CD4-positive, alpha-beta T cell treated with Interleukin-6 at 100 ng/mL for 8 hours (primary cell): ENCODE results near the gene TSPAN12.
"Not testable (repeated sequence)": the region's sequence is repeated elsewhere in the genome, so short reads cannot be mapped to it uniquely, and the experiment has no call there.

Experiments
- DNase-seq: peaks from one replicate; pipeline ENCODE4 v3.0.0-alpha.2; 2020; ENCODE audit warnings: mixed read lengths, low spot score

The TSPAN12 gene

GRCh38 chr7:120805636-120806388 is 52.1 kb downstream of the TSPAN12 start:
- DNase-seq, result peak; percentile 43

GRCh38 chr7:120802751-120803150 is 55.2 kb downstream of the TSPAN12 start:
- no peak for DNase-seq

- DNase-seq, result no peak
These were observed 58.0 kb downstream of the TSPAN12 start for GRCh38 chr7:120799813-120800475.

GRCh38 chr7:120799147-120799546 is 58.8 kb downstream of the TSPAN12 start:
- DNase-seq, result no peak

GRCh38 chr7:120797026-120797645 is 60.8 kb downstream of the TSPAN12 start:
- DNase-seq, result no peak

GRCh38 chr7:120794106-120794729 is 63.7 kb downstream of the TSPAN12 start:
- no peak for DNase-seq

- no peak for DNase-seq
These were observed 64.6 kb downstream of the TSPAN12 start for GRCh38 chr7:120793213-120793936.

GRCh38 chr7:120792861-120793130 is 65.1 kb downstream of the TSPAN12 start:
- DNase-seq, result no peak

- DNase-seq, result peak; percentile 34
These were observed 65.7 kb downstream of the TSPAN12 start for GRCh38 chr7:120792091-120792860.

- DNase-seq, result no peak
These were observed 72.8 kb downstream of the TSPAN12 start for GRCh38 chr7:120785095-120785494.

- no peak for DNase-seq
These were observed 74.2 kb downstream of the TSPAN12 start for GRCh38 chr7:120783721-120784120.

GRCh38 chr7:120783273-120783672 is 74.7 kb downstream of the TSPAN12 start:
- no peak for DNase-seq

- DNase-seq, result not testable (repeated sequence)
These were observed 76.0 kb downstream of the TSPAN12 start for GRCh38 chr7:120781924-120782323.

GRCh38 chr7:120780938-120781337 is 77.0 kb downstream of the TSPAN12 start:
- DNase-seq, result no peak

GRCh38 chr7:120780451-120780850 is 77.5 kb downstream of the TSPAN12 start:
- not testable (repeated sequence) for DNase-seq

- DNase-seq, result not testable (repeated sequence)
These were observed 78.9 kb downstream of the TSPAN12 start for GRCh38 chr7:120779078-120779477.

- DNase-seq, result no peak
These were observed 82.2 kb downstream of the TSPAN12 start for GRCh38 chr7:120775755-120776154.

- no peak for DNase-seq
These were observed 83.5 kb downstream of the TSPAN12 start for GRCh38 chr7:120774481-120774880.

- no peak for DNase-seq
These were observed 87.7 kb downstream of the TSPAN12 start for GRCh38 chr7:120770206-120770605.

GRCh38 chr7:120760851-120761250 is 97.1 kb downstream of the TSPAN12 start:
- DNase-seq, result no peak

- DNase-seq, result no peak
These were observed 97.9 kb downstream of the TSPAN12 start for GRCh38 chr7:120760050-120760449.
